IMR-90 (cell line): ENCODE measurements around the gene CD9. TPM values are rescaled to one million over a fixed set of nuclear protein-coding genes. Genes with fewer than 3 reads are reported as not detected.

Experiments used
- ATAC-seq: fragments of 200-7000 bp; cut with Tn5 transposase; 2 replicates; pipeline ENCODE4 v1.9.1; 2020; ENCODE audit warnings: low read depth, mild to moderate bottlenecking, moderate library complexity
- BruUV-seq: library from RNA; stranded (reverse); fragments of 400-500 nt; replicated peaks from 2 replicates; lab custom pipeline; 2021; lab: Mats Ljungman, UMichigan
- CTCF ChIA-PET: fragments of 300-600 bp; formaldehyde crosslinking; extraction: SDS; loops from one replicate; lab custom pipeline; 2021; ENCODE audit warnings: antibody characterized with exemption; lab: Yijun Ruan, JAX
- POLR2A ChIA-PET: fragments of 300-600 bp; sonication (Branson Sonifier 250); formaldehyde crosslinking; loops from one replicate; lab custom pipeline; 2022; ENCODE audit warnings: antibody characterized with exemption; ENCODE audit not compliant: unreplicated experiment; lab: Charles Lee
- DNase-seq: peaks from one replicate; pipeline ENCODE4 v3.0.0; 2013
- H2AFZ ChIP-seq: replicated peaks from 2 replicates; pipeline ENCODE3; 2013; ENCODE audit warnings: low read length, mild to moderate bottlenecking; ENCODE audit not compliant: poor library complexity
- H2AK5ac ChIP-seq: 2 replicates; pipeline ENCODE4 v1.6.1; 2013; ENCODE audit warnings: low read depth, low read length, inconsistent platforms
- H2AK9ac ChIP-seq: replicated peaks from 2 replicates; pipeline ENCODE3; 2013; ENCODE audit warnings: mild to moderate bottlenecking, low read depth, low read length, moderate library complexity; ENCODE audit not compliant: poor library complexity
- H2BK120ac ChIP-seq: 2 replicates; pipeline ENCODE4 v1.6.1; 2013; ENCODE audit warnings: low read depth, low read length, inconsistent platforms
- H2BK15ac ChIP-seq: 3 replicates; pipeline ENCODE4 v1.6.1; 2013; ENCODE audit warnings: low read depth, low read length, inconsistent platforms
- H2BK20ac ChIP-seq: 2 replicates; pipeline ENCODE4 v1.6.1; 2013; ENCODE audit warnings: low read depth, mild to moderate bottlenecking, inconsistent platforms, low read length, moderate library complexity
- H2BK5ac ChIP-seq: 2 replicates; pipeline ENCODE4 v1.6.1; 2013; ENCODE audit warnings: mild to moderate bottlenecking, low read depth, low read length, inconsistent platforms; ENCODE audit not compliant: poor library complexity, severe bottlenecking
- H3K14ac ChIP-seq: replicated peaks from 2 replicates; pipeline ENCODE4 v1.6.1; 2013; ENCODE audit warnings: low read depth, low read length, inconsistent platforms
- H3K18ac ChIP-seq: 2 replicates; pipeline ENCODE4 v1.6.1; 2013; ENCODE audit warnings: low read depth, low read length, control low read depth
- H3K23ac ChIP-seq: 2 replicates; pipeline ENCODE4 v1.6.1; 2013; ENCODE audit warnings: low read depth, low read length, inconsistent platforms
- H3K27ac ChIP-seq: 2 replicates; pipeline ENCODE4 v1.5.1; 2013; ENCODE audit warnings: mild to moderate bottlenecking, control low read depth, low read length; ENCODE audit not compliant: insufficient read depth
- H3K27me3 ChIP-seq: 2 replicates; pipeline ENCODE4 v1.6.1; 2013; ENCODE audit warnings: low read length; ENCODE audit not compliant: control insufficient read depth, insufficient read depth
- H3K36me3 ChIP-seq: 2 replicates; pipeline ENCODE4 v1.6.1; 2013; ENCODE audit warnings: low read length, mixed read lengths; ENCODE audit not compliant: control insufficient read depth, insufficient read depth
- H3K4ac ChIP-seq: 2 replicates; pipeline ENCODE4 v1.6.1; 2013; ENCODE audit warnings: low read depth, low read length, inconsistent platforms
- H3K4me1 ChIP-seq: 2 replicates; pipeline ENCODE4 v1.6.1; 2013; ENCODE audit warnings: low read length, mixed read lengths; ENCODE audit not compliant: control insufficient read depth, insufficient read depth
- H3K4me2 ChIP-seq: 2 replicates; pipeline ENCODE4 v1.6.1; 2013; ENCODE audit warnings: low read depth, mild to moderate bottlenecking, control low read depth, low read length, moderate library complexity
- H3K4me3 ChIP-seq: 2 replicates; pipeline ENCODE4 v1.5.1; 2013; ENCODE audit warnings: low read depth, mild to moderate bottlenecking, control low read depth, low read length, moderate library complexity; ENCODE audit not compliant: insufficient read depth
- H3K56ac ChIP-seq: 2 replicates; pipeline ENCODE4 v1.6.1; 2013; ENCODE audit warnings: low read length, inconsistent platforms; ENCODE audit not compliant: insufficient read depth; ENCODE audit errors: extremely low read depth
- H3K79me1 ChIP-seq, 2 experiments: 2 replicates each; pipeline ENCODE4 v1.6.1; 2013; ENCODE audit warnings: low read length in 2 of 2, inconsistent platforms in 1 of 2, low read depth in 1 of 2
- H3K9ac ChIP-seq: 2 replicates; pipeline ENCODE4 v1.6.1; 2013; ENCODE audit warnings: low read depth, low read length, control low read depth
- H3K9me1 ChIP-seq: 2 replicates; pipeline ENCODE4 v1.6.1; 2013; ENCODE audit warnings: low read length, inconsistent platforms; ENCODE audit not compliant: insufficient read depth
- H3K9me3 ChIP-seq: 2 replicates; pipeline ENCODE4 v1.6.1; 2013; ENCODE audit warnings: low read length; ENCODE audit not compliant: control insufficient read depth, insufficient read depth
- H4K20me1 ChIP-seq: 2 replicates; pipeline ENCODE4 v1.6.1; 2013; ENCODE audit warnings: low read length, inconsistent platforms; ENCODE audit not compliant: insufficient read depth
- H4K5ac ChIP-seq: 2 replicates; pipeline ENCODE4 v1.6.1; 2013; ENCODE audit warnings: mild to moderate bottlenecking, low read depth, low read length, control low read depth
- H4K8ac ChIP-seq, 2 experiments: 2 replicates each; pipeline ENCODE4 v1.6.1; 2013; ENCODE audit warnings: low read depth in 2 of 2, low read length in 2 of 2, control low read depth in 1 of 2, inconsistent platforms in 1 of 2
- H4K91ac ChIP-seq: 2 replicates; pipeline ENCODE4 v1.6.1; 2013; ENCODE audit warnings: low read depth, low read length, inconsistent platforms; ENCODE audit not compliant: insufficient read depth
- BHLHE40 ChIP-seq: fragments of 150-350 bp; IDR thresholded peaks from 2 replicates; pipeline ENCODE4 v1.6.1; 2016; ENCODE audit warnings: mild to moderate bottlenecking, low read depth, low read length
- CHD1 ChIP-seq: IDR thresholded peaks from 2 replicates; pipeline ENCODE4 v1.6.1; 2012; ENCODE audit warnings: low read depth, low read length, improper control_type of control experiment
- CTCF ChIP-seq: conservative IDR thresholded peaks from 2 replicates; pipeline ENCODE4 v1.5.1; 2012; ENCODE audit warnings: mild to moderate bottlenecking, low read depth, low read length, improper control_type of control experiment
- ELK1 ChIP-seq: fragments of 150-350 bp; IDR thresholded peaks from 2 replicates; pipeline ENCODE4 v1.6.1; 2016; ENCODE audit warnings: low read depth, mild to moderate bottlenecking, low read length, moderate library complexity, borderline replicate concordance
- FOS ChIP-seq: fragments of 150-350 bp; IDR thresholded peaks from 2 replicates; pipeline ENCODE4 v1.6.1; 2016; ENCODE audit warnings: low read depth, low read length
- MAFK ChIP-seq: IDR thresholded peaks from 2 replicates; pipeline ENCODE4 v1.6.1; 2012; ENCODE audit warnings: low read depth, low read length, improper control_type of control experiment
- MAZ ChIP-seq: IDR thresholded peaks from 2 replicates; pipeline ENCODE4 v1.6.1; 2012; ENCODE audit warnings: low read depth, mild to moderate bottlenecking, low read length, improper control_type of control experiment, moderate library complexity, borderline replicate concordance
- MXI1 ChIP-seq: IDR thresholded peaks from 2 replicates; pipeline ENCODE4 v1.6.1; 2012; ENCODE audit warnings: low read depth, mild to moderate bottlenecking, low read length, moderate library complexity, borderline replicate concordance
- NFE2L2 ChIP-seq: fragments of 150-350 bp; IDR thresholded peaks from 2 replicates; pipeline ENCODE4 v1.6.1; 2016; ENCODE audit warnings: low read depth, mild to moderate bottlenecking, low read length
- RAD21 ChIP-seq: IDR thresholded peaks from 2 replicates; pipeline ENCODE4 v1.6.1; 2012; ENCODE audit warnings: low read length, improper control_type of control experiment
- RCOR1 ChIP-seq: IDR thresholded peaks from 2 replicates; pipeline ENCODE4 v1.6.1; 2012; ENCODE audit warnings: mild to moderate bottlenecking, low read length, improper control_type of control experiment; ENCODE audit not compliant: insufficient replicate concordance
- RFX5 ChIP-seq: IDR thresholded peaks from 2 replicates; pipeline ENCODE4 v1.8.0; 2012; ENCODE audit warnings: low read depth, mild to moderate bottlenecking, low read length, moderate library complexity
- SMC3 ChIP-seq: fragments of 150-350 bp; IDR thresholded peaks from 2 replicates; pipeline ENCODE4 v1.6.1; 2016; ENCODE audit warnings: low read depth, mild to moderate bottlenecking, antibody characterized with exemption, low read length, moderate library complexity
- USF2 ChIP-seq: fragments of 150-350 bp; IDR thresholded peaks from 2 replicates; pipeline ENCODE4 v1.6.1; 2017; ENCODE audit warnings: mild to moderate bottlenecking, antibody characterized with exemption, low read length, low read depth
- WGBS, 2 experiments: methylation state at CpG; one replicate each; pipeline versions ENCODE4 v1.1.5 to v1.1.7; 2013; ENCODE audit warnings: missing lambda C conversion rate in 2 of 2; ENCODE audit not compliant: insufficient read length in 1 of 2; ENCODE audit errors: extremely low coverage in 2 of 2; 5-methylcytosine and 5-hydroxymethylcytosine counted together
- dilution Hi-C: fragments of 300-500 bp; cut with HindIII; formaldehyde crosslinking; loops from one replicate; pipeline ENCODE4 v1.14.3; 2018; ENCODE audit warnings: low sequenced_read_pairs; ENCODE audit not compliant: unreplicated experiment
- in situ Hi-C: fragments of 300-500 bp; cut with MboI; formaldehyde crosslinking; loops from 3 replicates; pipeline ENCODE4 v1.14.3; 2019; ENCODE audit warnings: low sequenced_read_pairs, inconsistent platforms, mixed read lengths
- intact Hi-C: fragments of 100-400 bp; cut with micrococcal nuclease; formaldehyde crosslinking; loops from 2 replicates; pipeline ENCODE4 v1.10.0; 2022
- polyA plus RNA-seq, 3 experiments: library from polyadenylated mRNA; depleted of rRNA; stranded (reverse); fragments of >200 nt; gene quantifications; 2 replicates each; pipeline ENCODE4 v1.2.3, GENCODE V29; 2012; ENCODE audit warnings: low replicate concordance in 1 of 3
- total RNA-seq: library from RNA; depleted of rRNA; stranded (reverse); fragments of >200 nt; gene quantifications from 2 replicates; pipeline ENCODE4 v1.2.3, GENCODE V29; 2012

Gene CD9
- total and polyA plus RNA-seq, 2 of the 4 experiments (the other 2 are of a cell fraction) = 48.8 to 70.9 TPM

GRCh38 chr12:6189028-6189427, 11.2 kb upstream of the CD9 start:
- TF ChIP-seq CHD1 = no peak
- TF ChIP-seq NFE2L2 = no peak
- no peak for TF ChIP-seq BHLHE40
- TF ChIP-seq MAZ = no peak
- TF ChIP-seq MAFK = no peak
- no peak for TF ChIP-seq SMC3
- no peak for TF ChIP-seq RCOR1
- no peak for TF ChIP-seq USF2
- no peak for TF ChIP-seq MXI1
- TF ChIP-seq ELK1 = no peak
- no peak for TF ChIP-seq FOS
- no peak for TF ChIP-seq CTCF
- TF ChIP-seq RAD21 = no peak
- no peak for TF ChIP-seq RFX5
- BruUV-seq = no TSS peak
- intact Hi-C loops (no loop called here), in situ Hi-C loops (loop anchor here (25.0 kb wide), 1 partner anchor 273 kb away; the partner anchor contains the start of genes TAPBPL and VAMP1), dilution Hi-C loops (no loop called here)
- H3K79me1 ChIP-seq = no peaks in the 10 kb centered on the region
- H2AK5ac ChIP-seq = no peak overlapping the region
- H3K36me3 ChIP-seq = no peaks in the 10 kb centered on the region
- H2BK20ac ChIP-seq = no peak overlapping the region
- no peak for DNase-seq
- no peak overlapping the region for H2BK15ac ChIP-seq
- H3K4me1 ChIP-seq = peaks cover 5% of the 10 kb centered on the region; the same call in 1 of the 2 replicates
- no peak overlapping the region for H3K18ac ChIP-seq
- H3K27ac ChIP-seq = no peak overlapping the region
- no peak overlapping the region for H4K5ac ChIP-seq
- H3K9ac ChIP-seq = no peak overlapping the region
- POLR2A ChIA-PET = no interaction called here
- peaks cover 6% of the 10 kb centered on the region; the same call in 1 of the 2 replicates for H3K27me3 ChIP-seq
- H2AK9ac ChIP-seq = no peak overlapping the region
- H2BK120ac ChIP-seq = no peak overlapping the region
- no peak overlapping the region for H2AFZ ChIP-seq
- CTCF ChIA-PET = no interaction called here
- H2BK5ac ChIP-seq = no peak overlapping the region
- no peak overlapping the region for H3K56ac ChIP-seq
- H4K8ac ChIP-seq = no peak overlapping the region
- H3K4me2 ChIP-seq = no peak overlapping the region
- H4K20me1 ChIP-seq = no peaks in the 10 kb centered on the region; the same call in 1 of the 2 replicates
- ATAC-seq = no peak
- no peak overlapping the region for H3K23ac ChIP-seq
- no peak overlapping the region for H3K4me3 ChIP-seq
- no peak overlapping the region for H3K4ac ChIP-seq
- H3K9me1 ChIP-seq = no peaks in the 10 kb centered on the region
- H3K9me3 ChIP-seq = no peaks in the 10 kb centered on the region
- H3K14ac ChIP-seq = no peak overlapping the region
- 66% methylated on average over 2 of the region's 5 CpGs; no CpG with 5 or more reads in 1 of the 2 experiments for WGBS, 2 experiments
- no peak overlapping the region for H4K91ac ChIP-seq
